Activated T-cell treated with anti-CD3 and anti-CD28 coated beads, Interleukin-2, amount 50 U/mL, for 24 hours (primary cell): ENCODE results near the gene SERPINA1.

Experiments
- DNase-seq: peaks from one replicate; pipeline ENCODE4 v3.0.0-alpha.2; 2020
- H3K27ac Mint-ChIP-seq: 2 replicates; pipeline ENCODE4 v1.8.0; 2020; ENCODE audit warnings: mild to moderate bottlenecking, mixed read lengths
- H3K27me3 Mint-ChIP-seq: 2 replicates; pipeline ENCODE4 v1.8.0; 2020; ENCODE audit warnings: mixed read lengths
- H3K36me3 Mint-ChIP-seq: 2 replicates; pipeline ENCODE4 v1.8.0; 2020; ENCODE audit warnings: low read depth, mixed read lengths
- H3K4me1 Mint-ChIP-seq: 2 replicates; pipeline ENCODE4 v1.8.0; 2020; ENCODE audit warnings: low read depth, mixed read lengths
- H3K4me3 Mint-ChIP-seq: 2 replicates; pipeline ENCODE4 v1.8.0; 2020; ENCODE audit warnings: mild to moderate bottlenecking, moderate library complexity, mixed read lengths
- H3K9me3 Mint-ChIP-seq: 2 replicates; pipeline ENCODE4 v1.8.0; 2020; ENCODE audit warnings: mixed read lengths

SERPINA1 gene

DNA sequence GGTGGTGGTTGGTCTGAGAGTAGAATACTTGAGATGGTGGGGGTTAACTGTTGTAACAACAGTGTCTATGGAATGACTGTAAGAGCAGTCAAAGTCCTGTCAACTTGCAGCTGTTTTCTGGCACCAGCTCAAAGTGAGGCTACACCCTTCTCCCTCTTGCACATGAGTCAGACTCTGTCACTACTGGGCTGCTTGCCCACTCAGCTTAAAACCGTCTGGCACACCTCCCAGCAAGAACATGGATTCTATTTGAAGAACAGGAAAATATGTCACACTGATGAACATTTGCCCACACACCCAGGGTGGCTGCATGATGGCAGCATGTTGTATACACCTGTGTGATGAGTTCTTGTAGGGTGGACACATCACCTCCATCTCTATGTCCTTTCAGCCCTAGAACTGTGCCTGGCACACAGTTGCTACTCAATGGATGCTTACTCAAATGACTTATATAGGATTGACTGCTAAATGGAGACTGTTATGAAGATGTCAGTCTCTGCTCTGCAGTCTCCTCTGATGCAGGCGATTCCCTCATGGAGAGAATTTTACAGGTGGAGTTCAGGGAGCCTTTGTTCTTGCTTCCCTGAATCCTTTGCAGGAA lies 46.0 kb downstream of the SERPINA1 start:
- Mint-ChIP-seq H3K27me3 (peaks cover 47% of the 10 kb centered on the region), H3K27ac (no peak overlapping the region), H3K36me3 (no peaks in the 10 kb centered on the region), H3K9me3 (peaks cover 7% of the 10 kb centered on the region), H3K4me3 (no peak overlapping the region), H3K4me1 (peaks cover 34% of the 10 kb centered on the region)
- DNase-seq = no peak

DNA sequence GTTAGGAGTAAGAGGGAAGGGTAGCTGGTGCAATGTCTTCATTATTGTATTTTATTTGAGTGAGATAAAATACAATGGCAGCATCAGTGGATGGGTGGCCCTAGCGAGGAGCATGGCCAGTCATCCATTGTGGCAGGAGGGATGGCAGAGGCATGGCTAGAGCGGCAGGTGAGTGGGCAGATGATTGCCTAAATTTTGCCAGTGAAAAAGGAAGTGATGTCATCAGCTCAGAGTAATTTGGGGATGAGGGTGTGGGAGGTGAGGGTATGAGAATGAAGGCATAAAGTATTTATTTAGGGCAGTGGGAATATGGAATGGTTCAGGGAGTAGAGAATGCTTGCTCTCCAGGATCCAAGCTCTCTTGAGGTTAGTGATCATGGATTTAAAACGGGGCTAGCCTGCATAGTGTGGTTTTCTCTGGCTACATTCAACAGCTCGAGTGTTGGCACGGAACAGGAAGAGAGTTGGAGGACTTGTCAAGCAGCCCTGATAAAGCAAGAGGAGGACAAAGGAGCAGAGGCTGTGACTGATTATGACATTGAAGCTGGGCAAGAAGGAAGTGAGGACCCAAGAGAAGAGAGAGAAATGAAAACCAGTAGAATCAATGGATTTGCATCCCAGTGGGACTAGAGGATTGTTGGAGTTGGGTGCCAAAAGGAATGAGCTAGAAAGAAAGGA lies 46.6 kb downstream of the SERPINA1 start:
- DNase-seq = no peak
- peak overlapping the region; percentile 45 for H3K27ac Mint-ChIP-seq
- peaks cover 31% of the 10 kb centered on the region for H3K4me1 Mint-ChIP-seq
- H3K27me3 Mint-ChIP-seq = peaks cover 47% of the 10 kb centered on the region
- H3K36me3 Mint-ChIP-seq = no peaks in the 10 kb centered on the region
- H3K9me3 Mint-ChIP-seq = peaks cover 7% of the 10 kb centered on the region
- H3K4me3 Mint-ChIP-seq = no peak overlapping the region

- Mint-ChIP-seq H3K27ac (no peak overlapping the region), H3K36me3 (no peaks in the 10 kb centered on the region), H3K9me3 (peaks cover 5% of the 10 kb centered on the region), H3K27me3 (peaks cover 48% of the 10 kb centered on the region), H3K4me3 (no peak overlapping the region), H3K4me1 (peaks cover 26% of the 10 kb centered on the region)
- DNase-seq = no peak
Observed at GRCh38 chr14:94340533-94340932, 47.9 kb downstream of the SERPINA1 start.

GRCh38 chr14:94338023-94338422 lies 50.4 kb downstream of the SERPINA1 start:
- no peak overlapping the region for H3K4me3 Mint-ChIP-seq
- H3K36me3 Mint-ChIP-seq = no peaks in the 10 kb centered on the region
- DNase-seq = no peak
- peaks cover 5% of the 10 kb centered on the region for H3K9me3 Mint-ChIP-seq
- peaks cover 22% of the 10 kb centered on the region for H3K4me1 Mint-ChIP-seq
- H3K27ac Mint-ChIP-seq = no peak overlapping the region
- H3K27me3 Mint-ChIP-seq = peaks cover 51% of the 10 kb centered on the region

- no peak for DNase-seq
- Mint-ChIP-seq H3K4me3 (no peak overlapping the region), H3K9me3 (peaks cover 5% of the 10 kb centered on the region), H3K36me3 (no peaks in the 10 kb centered on the region), H3K4me1 (peaks cover 18% of the 10 kb centered on the region), H3K27me3 (peaks cover 46% of the 10 kb centered on the region), H3K27ac (no peak overlapping the region)
Observed at GRCh38 chr14:94337274-94337673, 51.1 kb downstream of the SERPINA1 start.

DNA sequence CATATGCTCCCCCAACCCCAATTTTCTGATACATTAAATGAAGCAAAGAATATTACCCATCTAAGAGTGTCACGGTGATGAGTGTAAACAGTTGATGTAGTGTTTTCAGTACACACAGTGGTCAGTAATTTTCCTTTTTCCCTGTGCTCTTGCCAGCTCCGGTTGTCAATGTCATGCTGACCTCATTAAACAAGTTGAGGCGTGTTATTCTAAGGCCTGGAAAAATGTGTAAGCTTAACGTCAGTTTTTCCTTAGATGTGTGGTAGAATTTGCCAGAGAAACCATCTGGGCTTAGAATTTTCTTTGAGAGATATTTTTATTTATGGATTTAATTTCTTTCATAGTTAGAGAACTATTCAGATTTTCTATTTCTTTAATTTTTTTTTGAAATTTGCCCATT lies 53.5 kb downstream of the SERPINA1 start:
- no peak for DNase-seq
- H3K9me3 Mint-ChIP-seq = no peaks in the 10 kb centered on the region
- no peaks in the 10 kb centered on the region for H3K36me3 Mint-ChIP-seq
- peaks cover 24% of the 10 kb centered on the region for H3K27me3 Mint-ChIP-seq
- peaks cover 8% of the 10 kb centered on the region for H3K4me1 Mint-ChIP-seq
- H3K27ac Mint-ChIP-seq = no peak overlapping the region
- H3K4me3 Mint-ChIP-seq = no peak overlapping the region

DNA sequence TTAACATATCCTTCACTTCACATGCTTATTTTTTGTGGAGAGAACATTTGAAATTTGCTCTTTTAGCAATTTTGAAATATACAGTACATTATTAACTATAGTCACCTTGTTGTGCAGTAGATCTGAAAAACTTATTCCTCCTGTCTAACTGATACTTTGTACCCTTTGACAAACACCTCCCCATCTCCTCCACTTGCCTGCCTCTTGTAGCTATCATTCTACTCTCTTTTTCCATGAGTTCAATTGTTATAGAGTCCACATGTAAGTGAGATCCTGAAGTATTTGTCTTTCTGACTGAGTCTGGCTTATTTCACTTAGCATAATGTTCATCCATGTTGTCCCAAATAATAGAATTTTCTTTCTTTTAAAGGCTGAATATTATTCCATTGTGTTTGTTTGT lies 55.8 kb downstream of the SERPINA1 start:
- H3K36me3 Mint-ChIP-seq = no peaks in the 10 kb centered on the region
- H3K27ac Mint-ChIP-seq = no peak overlapping the region
- DNase-seq = no peak

DNA sequence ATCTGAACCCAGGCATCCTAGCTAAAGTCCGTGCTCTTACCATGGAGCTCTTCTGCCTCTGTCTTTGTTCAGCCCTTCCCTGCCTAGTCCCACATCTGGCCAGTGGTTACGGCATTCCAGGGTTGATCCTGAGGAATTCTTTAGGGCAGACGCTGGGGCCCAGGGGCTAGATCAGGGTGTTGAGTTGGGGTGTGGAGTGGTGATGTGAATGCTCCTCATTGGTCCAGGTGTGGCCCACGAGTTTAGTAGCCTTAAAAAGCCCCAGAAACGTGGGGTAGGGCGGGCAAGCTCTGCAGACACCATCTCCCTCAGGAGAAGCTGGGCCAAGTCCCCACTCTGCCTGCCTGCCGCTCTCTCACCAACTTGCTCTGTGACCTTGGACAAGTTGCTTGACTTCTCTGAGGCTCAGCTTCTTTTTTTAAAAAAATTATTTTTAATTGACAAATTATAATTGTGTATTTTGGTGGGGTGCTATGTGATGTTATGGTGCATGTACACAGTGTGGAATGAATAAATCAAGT lies 56.3 kb downstream of the SERPINA1 start:
- H3K27ac Mint-ChIP-seq = no peak overlapping the region
- no peaks in the 10 kb centered on the region for H3K4me1 Mint-ChIP-seq
- no peaks in the 10 kb centered on the region for H3K9me3 Mint-ChIP-seq
- no peak for DNase-seq
- H3K36me3 Mint-ChIP-seq = no peaks in the 10 kb centered on the region
- peaks cover 34% of the 10 kb centered on the region for H3K27me3 Mint-ChIP-seq
- H3K4me3 Mint-ChIP-seq = no peak overlapping the region

More for the DNA sequence above, 55.8 kb downstream of the SERPINA1 start:
- H3K27me3 Mint-ChIP-seq = peaks cover 31% of the 10 kb centered on the region
- no peaks in the 10 kb centered on the region for H3K9me3 Mint-ChIP-seq
- peaks cover 3% of the 10 kb centered on the region for H3K4me1 Mint-ChIP-seq
- H3K4me3 Mint-ChIP-seq = no peak overlapping the region

GRCh38 chr14:94331462-94331861 lies 56.9 kb downstream of the SERPINA1 start:
- no peaks in the 10 kb centered on the region for H3K9me3 Mint-ChIP-seq
- no peak for DNase-seq
- H3K36me3 Mint-ChIP-seq = no peaks in the 10 kb centered on the region
- H3K27ac Mint-ChIP-seq = no peak overlapping the region
- no peak overlapping the region for H3K4me3 Mint-ChIP-seq
- H3K4me1 Mint-ChIP-seq = no peaks in the 10 kb centered on the region
- peaks cover 37% of the 10 kb centered on the region for H3K27me3 Mint-ChIP-seq

DNA sequence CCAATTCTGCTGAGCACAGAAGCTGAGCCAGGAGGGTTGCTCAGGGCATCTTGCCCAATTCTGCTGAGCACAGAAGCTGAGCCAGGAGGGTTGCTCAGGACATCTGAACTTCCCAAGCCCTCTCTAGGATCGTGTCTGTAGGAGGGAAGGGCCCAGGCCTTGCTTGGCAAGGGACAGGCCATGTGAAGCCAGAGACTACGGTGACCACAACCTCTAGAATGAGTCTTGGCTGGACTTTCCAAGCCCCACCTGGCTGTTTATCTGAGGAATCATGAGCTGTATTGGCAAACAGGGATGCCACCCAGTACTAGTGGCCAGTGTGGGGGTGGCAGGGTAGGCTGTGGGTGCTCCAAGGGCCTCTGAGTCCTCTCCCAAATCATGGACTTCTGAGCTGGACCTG lies 57.5 kb downstream of the SERPINA1 start:
- no peak overlapping the region for H3K27ac Mint-ChIP-seq
- H3K4me3 Mint-ChIP-seq = no peak overlapping the region
- H3K9me3 Mint-ChIP-seq = no peaks in the 10 kb centered on the region
- DNase-seq = no peak
- H3K27me3 Mint-ChIP-seq = peaks cover 37% of the 10 kb centered on the region
- no peaks in the 10 kb centered on the region for H3K36me3 Mint-ChIP-seq
- H3K4me1 Mint-ChIP-seq = no peaks in the 10 kb centered on the region

- no peak overlapping the region for H3K27ac Mint-ChIP-seq
- H3K9me3 Mint-ChIP-seq = no peaks in the 10 kb centered on the region
- no peaks in the 10 kb centered on the region for H3K36me3 Mint-ChIP-seq
- DNase-seq = no peak
- H3K4me3 Mint-ChIP-seq = no peak overlapping the region
- H3K27me3 Mint-ChIP-seq = peaks cover 36% of the 10 kb centered on the region
- H3K4me1 Mint-ChIP-seq = no peaks in the 10 kb centered on the region
Observed at GRCh38 chr14:94330432-94330831, 58.0 kb downstream of the SERPINA1 start.

DNA sequence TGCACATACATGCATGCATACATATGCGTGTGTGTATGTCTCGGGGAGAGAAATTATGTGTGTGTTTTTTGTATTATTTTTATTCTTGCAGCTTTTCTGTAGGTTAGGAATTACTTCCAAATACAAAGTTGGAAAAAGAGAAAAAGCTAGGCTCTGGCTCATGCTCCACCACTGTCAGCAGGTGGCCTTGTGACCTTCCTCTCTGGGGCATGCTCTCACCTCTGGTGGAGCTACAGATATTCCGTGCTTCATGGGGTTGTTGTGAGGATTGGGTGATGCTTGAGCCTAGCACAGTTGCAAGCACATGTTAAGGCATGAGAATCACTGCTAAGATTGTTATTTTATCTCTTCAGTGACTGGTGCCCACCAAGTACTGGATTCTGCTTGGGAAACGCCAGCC lies 58.5 kb downstream of the SERPINA1 start:
- Mint-ChIP-seq H3K36me3 (no peaks in the 10 kb centered on the region), H3K4me3 (no peak overlapping the region), H3K4me1 (no peaks in the 10 kb centered on the region), H3K27me3 (peaks cover 32% of the 10 kb centered on the region), H3K9me3 (no peaks in the 10 kb centered on the region), H3K27ac (no peak overlapping the region)
- DNase-seq = no peak

GRCh38 chr14:94328196-94328595 lies 60.2 kb downstream of the SERPINA1 start:
- no peaks in the 10 kb centered on the region for H3K4me1 Mint-ChIP-seq
- H3K27me3 Mint-ChIP-seq = peaks cover 22% of the 10 kb centered on the region
- H3K4me3 Mint-ChIP-seq = no peak overlapping the region
- no peak overlapping the region for H3K27ac Mint-ChIP-seq
- H3K36me3 Mint-ChIP-seq = no peaks in the 10 kb centered on the region
- no peak for DNase-seq
- H3K9me3 Mint-ChIP-seq = no peaks in the 10 kb centered on the region
